Osteoblast (primary cell): Measurements from ENCODE around the gene TTLL5. TPM values are rescaled to one million over a fixed set of nuclear protein-coding genes. Genes with fewer than 3 reads are reported as not detected.

Source experiments
- DNase-seq: peaks from one replicate; pipeline ENCODE4 v3.0.0; 2011; ENCODE audit warnings: low spot score, mixed read lengths; ENCODE audit not compliant: insufficient read length; ENCODE audit errors: missing footprints
- H2AFZ ChIP-seq: 2 replicates; pipeline ENCODE4 v1.6.0; 2011; ENCODE audit warnings: mild to moderate bottlenecking, low read length
- H3K27ac ChIP-seq: 2 replicates; pipeline ENCODE4 v1.5.1; 2011; ENCODE audit warnings: mild to moderate bottlenecking, low read depth, low read length, moderate library complexity
- H3K27me3 ChIP-seq: 2 replicates; pipeline ENCODE4 v1.6.0; 2012; ENCODE audit warnings: mild to moderate bottlenecking, control low read depth, inconsistent platforms, low read length, moderate library complexity; ENCODE audit not compliant: insufficient read depth
- H3K36me3 ChIP-seq: 2 replicates; pipeline ENCODE4 v1.5.1; 2011; ENCODE audit warnings: mild to moderate bottlenecking, low read length, control low read depth, moderate library complexity; ENCODE audit not compliant: insufficient read depth
- H3K4me1 ChIP-seq: 2 replicates; pipeline ENCODE4 v1.5.1; 2011; ENCODE audit warnings: mild to moderate bottlenecking, low read length, control low read depth, moderate library complexity; ENCODE audit not compliant: insufficient read depth
- H3K4me2 ChIP-seq: 2 replicates; pipeline ENCODE4 v1.6.0; 2011; ENCODE audit warnings: mild to moderate bottlenecking, low read length; ENCODE audit not compliant: insufficient read depth
- H3K4me3 ChIP-seq: fragments of 200-600 bp; sonication (generic); 3 replicates; pipeline ENCODE4 v1.5.1; 2012; ENCODE audit warnings: mild to moderate bottlenecking, low read length, inconsistent platforms; ENCODE audit not compliant: insufficient read depth
- H3K79me2 ChIP-seq: 2 replicates; pipeline ENCODE4 v1.6.0; 2012; ENCODE audit warnings: mild to moderate bottlenecking, low read length, control low read depth, inconsistent platforms; ENCODE audit not compliant: insufficient read depth
- H3K9me3 ChIP-seq: 2 replicates; pipeline ENCODE4 v1.5.1; 2011; ENCODE audit warnings: low read depth, low read length, control low read depth
- H4K20me1 ChIP-seq: 2 replicates; pipeline ENCODE4 v1.6.0; 2012; ENCODE audit warnings: mild to moderate bottlenecking, low read length, control low read depth; ENCODE audit not compliant: insufficient read depth
- total RNA-seq: library from RNA; depleted of rRNA; stranded (reverse); fragments of >200 nt; gene quantifications from 2 replicates; pipeline ENCODE4 v1.2.3, GENCODE V29; 2012
- TF ChIP-seq, protein P1 (sequence below): IDR thresholded peaks from 2 replicates; pipeline ENCODE4 v1.5.1; 2011; ENCODE audit warnings: mild to moderate bottlenecking, low read depth, low read length, moderate library complexity; ENCODE audit errors: extremely low read depth

The TTLL5 gene
- total RNA-seq, 1 donor = 30.4 TPM

DNA sequence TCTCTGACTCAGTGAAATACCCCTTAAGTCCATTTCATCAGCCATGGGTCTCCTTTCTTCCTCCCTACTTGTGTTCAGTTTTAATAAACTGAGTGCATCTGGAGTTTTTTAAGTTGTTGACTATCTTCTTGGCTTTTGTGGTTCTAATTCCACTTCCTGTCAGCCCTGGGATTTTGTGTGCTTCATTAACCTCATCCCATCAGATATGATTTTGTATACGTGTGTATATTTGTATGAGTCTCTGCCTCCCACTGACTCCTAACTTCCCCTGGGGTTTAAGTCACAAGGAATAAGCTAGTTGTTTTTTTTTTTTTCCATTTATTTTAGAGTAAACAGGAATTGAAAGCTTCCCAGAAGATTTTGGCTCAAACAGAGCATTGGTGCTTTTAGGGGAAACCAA lies 62.7 kb downstream of the TTLL5 start:
- Histone ChIP-seq H3K36me3 (peaks cover 10% of the 10 kb centered on the region), H3K27ac (no peak overlapping the region), H3K9me3 (no peaks in the 10 kb centered on the region), H2AFZ (no peak overlapping the region), H3K4me3 (no peak overlapping the region), H3K79me2 (no peaks in the 10 kb centered on the region), H3K4me1 (peaks cover 21% of the 10 kb centered on the region), H4K20me1 (no peaks in the 10 kb centered on the region), H3K4me2 (no peak overlapping the region), H3K27me3 (no peaks in the 10 kb centered on the region)
- DNase-seq = no peak
- TF ChIP-seq, protein P1, sequence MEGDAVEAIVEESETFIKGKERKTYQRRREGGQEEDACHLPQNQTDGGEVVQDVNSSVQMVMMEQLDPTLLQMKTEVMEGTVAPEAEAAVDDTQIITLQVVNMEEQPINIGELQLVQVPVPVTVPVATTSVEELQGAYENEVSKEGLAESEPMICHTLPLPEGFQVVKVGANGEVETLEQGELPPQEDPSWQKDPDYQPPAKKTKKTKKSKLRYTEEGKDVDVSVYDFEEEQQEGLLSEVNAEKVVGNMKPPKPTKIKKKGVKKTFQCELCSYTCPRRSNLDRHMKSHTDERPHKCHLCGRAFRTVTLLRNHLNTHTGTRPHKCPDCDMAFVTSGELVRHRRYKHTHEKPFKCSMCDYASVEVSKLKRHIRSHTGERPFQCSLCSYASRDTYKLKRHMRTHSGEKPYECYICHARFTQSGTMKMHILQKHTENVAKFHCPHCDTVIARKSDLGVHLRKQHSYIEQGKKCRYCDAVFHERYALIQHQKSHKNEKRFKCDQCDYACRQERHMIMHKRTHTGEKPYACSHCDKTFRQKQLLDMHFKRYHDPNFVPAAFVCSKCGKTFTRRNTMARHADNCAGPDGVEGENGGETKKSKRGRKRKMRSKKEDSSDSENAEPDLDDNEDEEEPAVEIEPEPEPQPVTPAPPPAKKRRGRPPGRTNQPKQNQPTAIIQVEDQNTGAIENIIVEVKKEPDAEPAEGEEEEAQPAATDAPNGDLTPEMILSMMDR = no peak

DNA sequence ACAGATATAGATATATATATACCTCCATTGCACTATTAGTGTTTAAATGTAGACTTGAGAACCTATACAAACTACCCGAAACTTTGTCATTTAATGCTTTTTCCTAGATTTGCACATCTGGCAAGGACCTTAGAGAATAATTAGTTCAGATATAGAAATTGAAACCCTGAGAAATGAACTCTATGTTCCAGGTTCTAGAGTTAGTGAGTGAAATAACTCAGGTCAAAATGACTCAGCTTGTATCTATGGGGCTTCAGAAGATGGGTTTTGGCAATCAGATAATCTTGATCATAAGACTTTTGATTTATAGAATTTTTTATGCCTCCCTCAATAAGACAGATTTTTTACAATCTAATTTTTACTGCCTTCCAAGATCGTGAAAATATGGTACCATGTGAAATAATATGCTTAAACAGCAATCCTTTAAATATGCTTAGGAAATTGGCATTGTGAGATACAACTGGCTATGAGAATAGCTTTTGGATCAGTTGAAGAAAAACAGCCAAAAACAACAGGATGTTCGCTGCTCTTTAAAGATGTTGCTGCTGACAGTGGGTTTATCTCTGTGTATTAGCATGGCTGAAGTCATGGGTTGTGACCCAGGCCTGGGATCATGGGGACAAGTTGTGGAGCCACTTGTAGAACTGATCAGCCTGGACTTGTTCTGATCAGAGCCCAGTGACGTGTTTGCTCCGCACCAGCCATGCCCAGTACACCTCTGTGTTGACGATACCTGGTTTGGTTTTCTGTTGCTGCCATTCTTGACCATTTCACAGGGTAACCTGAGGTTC lies 63.6 kb downstream of the TTLL5 start:
- Histone ChIP-seq H3K27me3 (no peaks in the 10 kb centered on the region), H3K9me3 (no peaks in the 10 kb centered on the region), H3K27ac (no peak overlapping the region), H3K4me1 (peaks cover 21% of the 10 kb centered on the region), H2AFZ (no peak overlapping the region), H3K4me3 (no peak overlapping the region), H3K4me2 (no peak overlapping the region), H3K79me2 (no peaks in the 10 kb centered on the region), H4K20me1 (no peaks in the 10 kb centered on the region), H3K36me3 (peaks cover 10% of the 10 kb centered on the region)
- TF ChIP-seq, protein P1 = no peak
- DNase-seq = no peak

DNA sequence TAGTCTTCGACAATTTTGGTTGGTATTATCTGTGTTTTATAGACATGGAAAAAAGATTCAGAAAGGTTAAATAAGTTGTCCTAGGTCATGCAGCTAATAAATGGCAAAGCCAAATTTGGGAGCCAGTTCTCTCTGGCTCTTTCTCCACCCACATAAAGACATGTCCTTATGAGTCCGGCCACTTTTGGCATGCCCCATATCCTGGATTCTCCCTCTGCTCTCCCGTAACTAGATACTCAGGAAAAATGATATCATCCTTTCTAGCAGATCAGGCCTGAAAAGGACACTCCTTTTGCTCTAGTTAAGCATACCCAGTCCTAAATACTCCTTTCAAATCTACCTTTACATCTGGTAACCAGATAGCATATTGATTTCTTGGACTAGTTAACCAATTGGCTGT lies 64.4 kb downstream of the TTLL5 start:
- Histone ChIP-seq H2AFZ (no peak overlapping the region), H3K4me1 (peaks cover 20% of the 10 kb centered on the region), H4K20me1 (no peaks in the 10 kb centered on the region), H3K4me3 (no peak overlapping the region), H3K9me3 (no peaks in the 10 kb centered on the region), H3K27ac (no peak overlapping the region), H3K27me3 (no peaks in the 10 kb centered on the region), H3K79me2 (no peaks in the 10 kb centered on the region), H3K4me2 (no peak overlapping the region), H3K36me3 (peaks cover 8% of the 10 kb centered on the region)
- TF ChIP-seq, protein P1 = no peak
- DNase-seq = peak; percentile 3

DNA sequence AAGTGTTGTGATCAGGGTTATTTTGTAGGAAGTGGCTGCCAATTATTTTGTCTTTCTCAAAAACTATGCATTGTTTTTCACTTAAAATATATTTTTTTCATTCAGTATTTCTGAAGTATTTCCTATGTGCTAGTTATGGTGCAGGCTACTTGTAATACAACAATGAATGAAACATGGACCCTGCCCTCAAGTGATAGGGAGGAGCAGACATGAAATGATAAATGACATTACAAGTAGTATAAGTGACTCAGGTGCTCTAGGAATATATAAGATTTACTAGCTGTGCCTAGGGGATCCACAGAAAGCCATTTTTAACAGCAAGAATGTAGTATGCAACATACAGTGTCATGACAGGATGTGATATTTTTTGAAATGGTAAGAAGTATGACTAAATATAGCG lies 65.3 kb downstream of the TTLL5 start:
- no peak for DNase-seq
- no peaks in the 10 kb centered on the region for H3K27me3 ChIP-seq
- TF ChIP-seq, protein P1 = no peak

More for the DNA sequence above, 65.3 kb downstream of the TTLL5 start:
- Histone ChIP-seq H3K9me3 (no peaks in the 10 kb centered on the region), H3K4me3 (no peak overlapping the region), H3K4me1 (peaks cover 13% of the 10 kb centered on the region), H4K20me1 (no peaks in the 10 kb centered on the region), H3K27ac (no peak overlapping the region), H2AFZ (no peak overlapping the region), H3K79me2 (no peaks in the 10 kb centered on the region), H3K36me3 (peaks cover 8% of the 10 kb centered on the region), H3K4me2 (no peak overlapping the region)
